ENCODE measurements around the gene MPP4. TPM values are rescaled to one million over a fixed set of nuclear protein-coding genes. Genes with fewer than 3 reads are reported as not detected.

MPP4 gene
- total and polyA plus RNA-seq, 7 donors = 0.06 to 0.34 (median 0.17) TPM; not detected in 2

DNA sequence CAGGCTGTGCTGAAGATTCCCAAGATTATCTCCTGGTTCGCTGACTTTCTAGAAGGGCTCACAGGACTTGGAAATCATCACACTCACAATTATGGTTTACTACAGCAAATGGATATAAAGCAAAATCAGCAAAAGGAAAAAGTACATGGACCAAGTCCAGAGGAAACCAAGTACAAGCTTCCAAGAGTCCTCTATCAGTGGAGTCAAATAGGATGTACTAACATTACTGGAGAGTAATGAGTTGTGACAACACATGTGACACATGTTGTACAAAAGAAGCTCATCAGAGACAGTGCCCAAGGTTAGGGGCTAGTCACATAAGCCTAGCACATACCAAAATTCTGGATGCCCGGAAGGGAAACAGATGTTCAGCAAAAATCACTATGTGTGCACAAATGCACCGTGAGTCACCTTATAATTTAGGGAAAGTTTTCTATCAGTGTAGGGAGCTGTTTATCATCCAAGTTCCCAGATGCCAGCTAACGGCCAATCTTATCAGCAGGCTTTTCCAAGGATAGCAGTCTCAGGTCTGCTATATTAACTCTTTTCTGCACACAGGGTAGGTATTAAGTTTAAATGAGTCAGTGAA lies 64.7 kb downstream of the MPP4 start:
- H3K36me3 ChIP-seq (ENCODE audit: insufficient read depth in 1 of 2, low read depth in 1 of 2) = peaks cover 8 to 98% of the 10 kb centered on the region in 2 donors
- intact Hi-C loops (cut with DNase I) = loop anchor here (10.0 kb wide), 2 partner anchors 71 to 239 kb away; no protein-coding TSS in a partner anchor

DNA sequence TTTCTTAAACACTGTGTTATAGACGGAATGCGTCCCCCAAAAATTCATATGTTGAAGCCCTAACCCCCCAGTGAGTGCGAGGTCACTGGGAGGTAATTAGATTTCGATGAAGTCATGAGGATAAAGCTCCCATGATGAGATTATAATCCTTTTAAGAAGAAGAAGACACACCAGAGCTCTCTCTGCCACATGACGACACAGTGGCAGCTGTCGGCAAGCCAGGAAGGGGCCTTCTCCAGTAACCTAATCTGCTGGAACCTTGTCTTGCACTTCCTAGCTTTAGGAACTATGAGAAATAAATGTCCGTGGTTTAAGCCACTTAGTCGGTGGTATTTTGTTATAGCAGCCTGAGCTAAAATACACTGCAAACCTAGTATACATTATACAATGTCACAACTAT lies 67.4 kb downstream of the MPP4 start:
- no peak for DNase-seq
- no peaks in the 10 kb centered on the region for H3K9me3 ChIP-seq
- H3K27me3 ChIP-seq (ENCODE audit: insufficient read depth in 3 of 3, low read length in 2 of 3) = no peaks in the 10 kb centered on the region
- H3K4me3 ChIP-seq = no peak overlapping the region
- intact Hi-C loops (cut with DNase I) = loop anchor here (10.0 kb wide), 2 partner anchors 74 to 236 kb away; no protein-coding TSS in a partner anchor
- no peak for ATAC-seq
- peaks cover 8 to 100% of the 10 kb centered on the region in 2 donors for H3K36me3 ChIP-seq (ENCODE audit: insufficient read depth in 1 of 2, low read depth in 1 of 2)
- no peaks in the 10 kb centered on the region for H3K4me1 ChIP-seq
- WGBS, 3 donors = 77 to 84% (median 80%) methylated on average over 8 of the region's 8 CpGs
- TF ChIP-seq, protein P1, sequence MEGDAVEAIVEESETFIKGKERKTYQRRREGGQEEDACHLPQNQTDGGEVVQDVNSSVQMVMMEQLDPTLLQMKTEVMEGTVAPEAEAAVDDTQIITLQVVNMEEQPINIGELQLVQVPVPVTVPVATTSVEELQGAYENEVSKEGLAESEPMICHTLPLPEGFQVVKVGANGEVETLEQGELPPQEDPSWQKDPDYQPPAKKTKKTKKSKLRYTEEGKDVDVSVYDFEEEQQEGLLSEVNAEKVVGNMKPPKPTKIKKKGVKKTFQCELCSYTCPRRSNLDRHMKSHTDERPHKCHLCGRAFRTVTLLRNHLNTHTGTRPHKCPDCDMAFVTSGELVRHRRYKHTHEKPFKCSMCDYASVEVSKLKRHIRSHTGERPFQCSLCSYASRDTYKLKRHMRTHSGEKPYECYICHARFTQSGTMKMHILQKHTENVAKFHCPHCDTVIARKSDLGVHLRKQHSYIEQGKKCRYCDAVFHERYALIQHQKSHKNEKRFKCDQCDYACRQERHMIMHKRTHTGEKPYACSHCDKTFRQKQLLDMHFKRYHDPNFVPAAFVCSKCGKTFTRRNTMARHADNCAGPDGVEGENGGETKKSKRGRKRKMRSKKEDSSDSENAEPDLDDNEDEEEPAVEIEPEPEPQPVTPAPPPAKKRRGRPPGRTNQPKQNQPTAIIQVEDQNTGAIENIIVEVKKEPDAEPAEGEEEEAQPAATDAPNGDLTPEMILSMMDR (IDR thresholded peaks at IDR 0.05) = no peak
- H3K27ac ChIP-seq = no peak overlapping the region

More for the DNA sequence above, 64.7 kb downstream of the MPP4 start:
- Histone ChIP-seq H3K4me1 (no peaks in the 10 kb centered on the region), H3K9me3 (no peaks in the 10 kb centered on the region), H3K27me3 (ENCODE audit: insufficient read depth in 3 of 3, low read length in 2 of 3) (no peaks in the 10 kb centered on the region), H3K4me3 (no peak overlapping the region), H3K27ac (no peak overlapping the region)
- DNase-seq (no peak), ATAC-seq (no peak)
- TF ChIP-seq, protein P1 (IDR thresholded peaks at IDR 0.05) = no peak
- 83 to 87% (median 86%) methylated on average over 4 of the region's 4 CpGs for WGBS, 3 donors

DNA sequence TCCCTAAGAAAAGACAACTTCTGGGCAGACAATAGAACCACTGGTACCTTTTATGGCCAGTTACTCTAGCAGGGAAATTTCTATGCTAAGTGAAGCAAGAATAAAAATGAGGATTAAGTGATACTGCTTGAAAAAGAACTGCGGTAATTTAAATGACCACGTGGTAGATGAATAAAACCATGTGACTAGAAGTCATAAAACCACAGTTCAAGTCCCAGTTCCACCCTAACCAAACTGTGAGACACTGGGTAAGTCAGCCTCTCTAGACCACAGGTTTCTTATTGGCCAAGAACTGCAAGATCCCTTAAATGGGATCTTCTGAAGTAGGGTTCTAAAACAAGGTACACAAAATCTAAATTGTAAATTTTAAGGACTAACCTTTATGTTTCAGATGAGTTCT lies 67.9 kb downstream of the MPP4 start:
- no peak overlapping the region for H3K4me3 ChIP-seq
- TF ChIP-seq, protein P1 (IDR thresholded peaks at IDR 0.05) = no peak
- ATAC-seq = no peak
- no peaks in the 10 kb centered on the region for H3K9me3 ChIP-seq
- H3K36me3 ChIP-seq (ENCODE audit: insufficient read depth in 1 of 2, low read depth in 1 of 2) = peaks cover 8 to 100% of the 10 kb centered on the region in 2 donors
- DNase-seq = no peak
- H3K27ac ChIP-seq = no peak overlapping the region
- H3K4me1 ChIP-seq = no peaks in the 10 kb centered on the region
- H3K27me3 ChIP-seq (ENCODE audit: insufficient read depth in 3 of 3, low read length in 2 of 3) = no peaks in the 10 kb centered on the region
- WGBS, 3 donors = 68 to 78% (median 70%) methylated on average over 2 of the region's 2 CpGs
- intact Hi-C loops (cut with DNase I) = loop anchor here (10.0 kb wide), 2 partner anchors 74 to 236 kb away; no protein-coding TSS in a partner anchor

DNA sequence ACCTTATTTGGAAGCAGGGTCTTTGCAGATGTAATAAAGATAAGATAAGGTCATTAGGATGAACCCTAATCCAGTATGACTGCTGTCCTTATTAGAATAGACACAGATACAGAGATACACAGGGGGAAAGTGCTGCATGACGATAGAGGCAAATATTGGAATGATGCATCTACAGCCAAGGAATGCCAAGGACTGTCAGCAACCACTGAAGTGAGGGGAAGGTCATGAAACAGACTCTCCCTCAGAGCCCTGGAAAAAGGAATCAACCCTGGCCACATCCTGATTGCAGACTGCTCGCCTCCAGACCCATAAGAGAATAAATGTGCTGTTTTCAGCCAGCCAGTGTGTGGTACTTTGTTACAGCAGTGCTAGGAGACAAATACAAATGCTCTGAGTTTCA lies 69.9 kb downstream of the MPP4 start:
- intact Hi-C loops (cut with DNase I) = loop anchor here in 1 of 2 donors (10.0 kb wide), 1 partner anchor 254 kb away; no protein-coding TSS in a partner anchor
- TF ChIP-seq, protein P1 (IDR thresholded peaks at IDR 0.05) = no peak
- H3K4me3 ChIP-seq = no peak overlapping the region
- H3K9me3 ChIP-seq = no peaks in the 10 kb centered on the region
- WGBS, 3 donors = 64 to 85% (median 71%) methylated on average over 2 of the region's 2 CpGs
- H3K36me3 ChIP-seq (ENCODE audit: insufficient read depth in 1 of 2, low read depth in 1 of 2) = peaks cover 5 to 100% of the 10 kb centered on the region in 2 donors
- no peaks in the 10 kb centered on the region for H3K4me1 ChIP-seq
- no peaks in the 10 kb centered on the region for H3K27me3 ChIP-seq (ENCODE audit: insufficient read depth in 3 of 3, low read length in 2 of 3)
- H3K27ac ChIP-seq = no peak overlapping the region
- ATAC-seq (no peak), DNase-seq (no peak)

Data from psoas muscle (tissue), 8 donors.